NCI-H128 (cell line): ENCODE data around the gene PAX7.
"Not testable (repeated sequence)": the region's sequence is repeated elsewhere in the genome, so short reads cannot be mapped to it uniquely, and the experiment has no call there.

ENCODE experiments used
- DNase-seq: peaks from one replicate; lab custom pipeline; 2025; ENCODE audit not compliant: unreplicated experiment; lab: John Stamatoyannopoulos, UW

Gene PAX7

GRCh38 chr1:18725231-18725895 is 94.7 kb downstream of the PAX7 start:
- DNase-seq = no peak

DNA sequence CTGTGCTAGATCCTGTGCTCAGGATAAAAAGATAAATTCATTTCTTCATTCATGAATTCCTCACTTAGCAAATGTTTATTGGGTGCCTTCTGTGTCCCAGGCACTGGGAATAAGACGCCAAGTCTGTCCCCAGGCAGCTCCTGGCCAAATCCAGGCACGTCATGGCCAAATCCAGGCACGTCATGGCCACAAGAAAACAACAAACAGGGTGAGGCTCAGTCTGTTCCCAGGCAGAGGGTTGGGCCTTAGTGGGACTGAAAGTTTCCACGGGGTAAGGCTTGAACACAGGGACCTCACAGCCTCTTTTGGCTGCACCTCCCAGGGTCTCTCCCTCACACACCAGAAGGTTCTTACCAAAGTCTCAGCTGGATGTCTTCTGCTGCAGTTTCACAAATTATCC is 95.7 kb downstream of the PAX7 start:
- DNase-seq = no peak

DNA sequence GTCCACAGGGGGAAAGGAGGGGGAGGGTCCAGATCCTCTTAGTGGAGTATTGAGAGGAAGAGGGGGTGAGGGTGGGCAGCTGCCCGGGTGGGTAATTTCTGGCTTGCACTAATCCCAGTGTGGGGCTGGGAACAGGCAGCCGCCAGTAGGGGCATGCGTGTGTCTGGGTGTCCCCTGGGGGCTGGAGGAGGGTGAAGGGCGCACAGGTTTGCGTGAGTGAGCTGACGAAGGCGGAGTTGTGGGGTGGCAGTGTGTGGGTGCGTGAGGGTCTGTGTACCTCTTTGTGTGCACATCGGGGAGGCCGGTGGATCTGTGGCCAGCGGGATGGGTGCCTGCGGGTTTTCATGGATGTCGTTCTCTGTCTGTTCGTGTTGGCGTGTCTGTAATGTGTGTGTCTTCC is 97.3 kb downstream of the PAX7 start:
- no peak for DNase-seq

DNA sequence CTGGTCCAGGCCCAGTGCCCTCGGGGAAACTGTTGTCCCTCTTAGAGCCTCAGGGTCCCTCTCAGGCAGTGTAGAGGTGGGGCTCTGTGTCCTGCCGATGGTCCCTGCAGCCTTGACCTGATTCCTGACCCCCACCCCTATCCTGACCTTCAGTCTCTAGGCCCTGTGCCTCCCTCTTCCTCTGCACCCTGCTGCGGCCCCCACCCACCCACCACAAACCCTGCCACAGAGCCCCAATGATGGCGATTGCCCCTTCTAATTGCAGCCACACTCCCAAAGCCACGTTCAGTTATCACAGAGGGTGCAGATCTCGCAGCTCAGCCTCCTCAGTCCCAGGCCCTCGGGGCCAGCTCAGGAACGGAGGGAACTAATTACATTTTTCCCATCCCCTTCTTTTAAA is 99.7 kb downstream of the PAX7 start:
- no peak for DNase-seq

GRCh38 chr1:18731148-18731547 is 100.5 kb downstream of the PAX7 start:
- DNase-seq = no peak

- no peak for DNase-seq
Measured at GRCh38 chr1:18731591-18732235, 101.1 kb downstream of the PAX7 start.

DNA sequence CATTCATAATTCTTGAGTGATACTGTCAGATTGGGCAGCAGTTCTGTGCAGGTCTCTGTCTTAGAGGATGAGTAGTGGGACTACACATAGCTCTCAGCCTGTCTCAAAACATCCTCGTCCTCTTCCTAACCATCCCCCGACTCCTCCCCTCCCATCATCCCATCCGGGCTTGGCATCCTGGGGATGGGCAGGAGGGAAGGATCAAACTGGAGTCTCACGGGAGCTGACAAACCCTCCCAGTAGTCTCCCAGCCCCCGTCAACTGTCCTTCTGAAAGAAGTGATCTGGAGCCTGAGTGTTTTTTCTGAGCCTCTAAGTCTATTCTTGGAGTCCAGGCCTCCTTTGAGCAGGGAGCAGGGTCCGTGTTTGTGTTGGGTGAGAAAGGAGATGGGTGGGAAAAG is 102.0 kb downstream of the PAX7 start:
- DNase-seq = no peak

DNA sequence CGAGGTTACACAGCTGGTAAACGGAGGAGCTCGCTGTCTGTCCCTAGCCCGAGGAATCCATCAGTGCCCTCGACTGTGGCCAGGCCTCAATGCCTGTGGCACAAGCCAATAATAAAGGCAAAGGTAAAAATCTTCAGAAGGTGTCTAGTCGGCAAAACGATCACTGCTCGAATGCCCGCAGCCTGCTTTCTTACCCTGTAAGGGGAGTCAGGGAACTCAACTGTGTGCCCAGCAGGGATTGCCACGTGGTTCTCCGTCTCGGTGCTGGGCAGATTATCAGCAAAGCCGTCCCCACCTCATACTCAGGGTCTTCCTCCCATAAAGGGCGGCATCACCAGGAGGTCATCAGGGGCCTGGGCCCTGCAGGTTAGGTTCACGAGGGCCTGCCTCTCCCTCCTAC is 103.4 kb downstream of the PAX7 start:
- no peak for DNase-seq

DNA sequence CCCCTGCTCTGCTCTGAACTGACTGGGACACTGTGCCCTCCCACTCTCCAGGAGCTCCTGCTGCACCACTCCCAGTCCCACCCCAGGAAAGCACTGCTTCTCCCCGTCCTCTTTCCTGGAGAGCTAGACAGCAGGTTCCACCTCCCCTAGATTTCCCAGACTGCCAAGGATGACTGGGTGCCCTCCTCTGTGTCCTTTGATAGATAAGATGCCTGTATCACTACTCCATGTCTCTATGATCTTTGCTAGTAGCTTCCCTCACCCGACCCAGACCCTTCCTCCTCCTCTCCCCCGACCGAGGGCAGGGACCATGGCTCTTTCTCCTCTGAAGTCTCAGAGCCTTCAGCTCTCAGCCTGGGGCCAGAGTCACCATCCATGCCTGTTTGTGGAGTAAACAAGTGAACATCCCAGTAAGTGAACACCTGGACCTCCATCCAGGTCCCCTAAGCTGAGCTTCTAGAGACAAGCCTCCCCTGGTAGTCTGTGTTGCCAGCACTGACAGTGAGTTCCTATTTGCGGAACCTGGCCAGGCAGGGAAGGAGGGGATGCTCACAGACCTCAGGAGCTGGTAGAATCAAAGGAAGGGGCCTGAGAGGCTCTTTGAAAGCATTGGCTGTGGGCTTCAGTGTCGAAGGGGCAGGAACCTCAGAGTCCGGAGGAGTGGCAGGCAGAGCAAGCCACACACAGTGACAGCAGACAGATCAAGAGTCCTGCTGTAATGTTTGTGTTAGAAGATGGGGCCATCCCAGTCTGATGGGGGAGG is 104.0 kb downstream of the PAX7 start:
- DNase-seq = no peak

DNA sequence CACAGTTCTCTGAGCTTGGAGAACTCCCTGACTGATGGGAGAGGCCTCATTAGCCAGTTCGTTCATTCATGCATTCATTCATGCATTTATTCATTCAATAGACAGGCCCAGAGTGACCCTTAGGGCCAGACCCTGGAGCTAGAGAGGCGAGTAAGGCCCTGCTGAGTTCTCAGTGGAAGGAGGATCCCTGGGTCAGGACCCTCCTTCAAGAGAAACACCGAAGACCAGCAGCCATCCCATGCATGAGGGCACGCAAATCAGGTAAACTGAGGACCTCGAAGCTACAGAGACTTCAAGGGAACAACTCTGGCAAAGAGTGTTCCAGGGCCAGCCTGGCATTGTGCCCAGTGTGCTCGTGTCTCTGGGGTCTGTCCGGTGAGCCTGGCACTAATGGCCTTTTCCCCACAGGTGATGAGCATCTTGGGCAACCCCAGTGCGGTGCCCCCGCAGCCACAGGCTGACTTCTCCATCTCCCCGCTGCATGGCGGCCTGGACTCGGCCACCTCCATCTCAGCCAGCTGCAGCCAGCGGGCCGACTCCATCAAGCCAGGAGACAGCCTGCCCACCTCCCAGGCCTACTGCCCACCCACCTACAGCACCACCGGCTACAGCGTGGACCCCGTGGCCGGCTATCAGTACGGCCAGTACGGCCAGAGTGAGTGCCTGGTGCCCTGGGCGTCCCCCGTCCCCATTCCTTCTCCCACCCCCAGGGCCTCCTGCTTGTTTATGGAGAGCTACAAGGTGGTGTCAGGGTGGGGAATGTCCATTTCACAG is 104.8 kb downstream of the PAX7 start:
- DNase-seq = no peak

- no peak for DNase-seq
Measured at GRCh38 chr1:18736958-18737357, 106.3 kb downstream of the PAX7 start.

- no peak for DNase-seq
Measured at GRCh38 chr1:18738126-18738525, 107.5 kb downstream of the PAX7 start.

DNA sequence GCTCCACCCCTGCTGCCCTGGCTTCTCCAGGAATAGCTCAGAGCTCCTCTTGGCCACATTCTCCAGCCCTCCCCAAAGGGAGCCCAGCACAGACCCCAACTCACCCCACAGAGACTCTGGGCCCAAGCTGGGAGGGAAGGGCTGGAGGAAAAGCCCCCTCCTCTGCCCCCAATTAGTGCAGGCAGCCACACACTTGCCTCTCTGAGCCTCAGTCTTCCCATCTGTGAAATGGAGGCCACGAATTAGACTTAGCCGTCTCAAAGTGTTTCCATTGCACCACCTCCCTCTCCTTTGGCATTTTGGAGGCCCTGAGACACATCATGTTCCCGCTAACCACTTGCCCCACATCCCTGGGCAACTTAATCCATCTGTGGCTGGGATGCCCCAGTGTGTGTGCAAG is 108.0 kb downstream of the PAX7 start:
- DNase-seq = no peak

DNA sequence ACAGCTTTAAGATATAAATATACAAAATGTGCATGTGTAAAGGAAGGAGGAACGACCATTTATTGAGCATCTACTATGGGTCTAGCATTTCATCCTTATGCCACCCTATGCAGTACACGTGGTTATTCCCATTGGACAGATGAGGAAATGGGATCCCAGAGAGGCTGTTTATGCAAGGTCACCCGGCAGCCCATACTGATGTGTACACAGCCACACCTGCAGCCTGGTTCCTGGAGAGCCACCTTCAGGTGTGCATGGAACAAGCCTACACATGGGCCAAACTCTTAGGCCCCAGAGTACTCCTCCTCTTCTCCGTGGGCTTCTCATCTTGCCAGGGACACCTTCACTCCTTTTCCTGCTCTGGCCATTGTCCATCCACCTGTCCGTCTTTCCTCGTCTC is 108.8 kb downstream of the PAX7 start:
- no peak for DNase-seq

DNA sequence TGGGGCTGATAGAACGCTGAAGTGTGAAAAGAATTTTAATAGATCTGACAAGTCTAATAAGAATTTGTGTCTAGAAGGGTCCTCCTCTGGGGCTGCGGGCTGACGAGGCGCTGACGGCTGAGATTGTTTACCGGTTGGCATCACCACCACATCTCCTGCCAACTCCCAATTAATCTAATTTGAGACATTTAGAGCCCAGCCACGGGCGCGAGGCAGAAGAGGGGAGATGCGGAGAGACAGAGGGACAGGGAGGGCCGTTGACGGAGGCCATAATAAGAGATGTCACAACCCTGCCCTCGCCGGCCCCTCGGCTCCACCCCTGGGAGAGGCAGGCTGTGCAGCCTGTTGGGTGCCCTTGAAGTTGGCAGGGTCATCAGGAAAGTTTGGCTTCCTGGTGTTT is 109.3 kb downstream of the PAX7 start:
- no peak for DNase-seq

DNA sequence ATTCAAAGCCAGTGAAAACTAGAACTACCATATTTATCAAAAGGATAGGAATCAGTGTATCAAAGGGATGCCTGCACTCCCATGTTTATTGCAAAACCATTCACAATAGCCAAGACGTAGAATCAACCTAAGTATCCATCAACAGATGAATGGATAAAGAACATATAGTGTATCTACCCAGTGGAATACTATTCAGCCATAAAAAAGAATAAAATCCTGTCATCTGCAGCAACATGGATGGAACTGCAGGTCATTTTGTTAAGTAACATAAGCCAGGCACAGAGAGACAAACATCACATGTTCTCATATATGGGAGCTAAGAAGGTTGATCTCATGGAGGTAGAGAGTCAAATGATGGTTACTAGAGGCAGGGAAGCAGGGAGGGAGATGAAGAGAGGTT is 110.0 kb downstream of the PAX7 start:
- no peak for DNase-seq

DNA sequence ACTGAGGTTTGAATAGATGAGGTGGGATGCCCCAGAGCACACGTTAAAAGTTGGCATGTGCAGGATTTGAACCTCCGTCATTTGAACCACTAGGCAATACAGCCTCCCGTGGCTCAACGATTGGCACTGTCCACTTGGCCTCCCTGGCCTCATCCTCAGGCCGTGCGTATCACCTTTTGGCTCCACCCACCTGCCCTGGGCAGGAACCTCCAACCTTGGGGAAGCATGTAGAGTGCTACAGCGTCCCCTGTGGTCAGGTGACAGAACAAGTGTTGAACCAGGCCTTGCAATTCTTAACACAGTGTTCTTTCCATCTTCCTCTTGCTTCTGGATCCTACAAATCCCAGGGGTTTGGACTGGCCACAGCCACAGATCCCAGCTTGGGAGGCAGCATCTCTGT is 112.6 kb downstream of the PAX7 start:
- DNase-seq = no peak

GRCh38 chr1:18744381-18744780 is 113.7 kb downstream of the PAX7 start:
- DNase-seq = not testable (repeated sequence)

GRCh38 chr1:18746981-18747380 is 116.3 kb downstream of the PAX7 start:
- DNase-seq = no peak

DNA sequence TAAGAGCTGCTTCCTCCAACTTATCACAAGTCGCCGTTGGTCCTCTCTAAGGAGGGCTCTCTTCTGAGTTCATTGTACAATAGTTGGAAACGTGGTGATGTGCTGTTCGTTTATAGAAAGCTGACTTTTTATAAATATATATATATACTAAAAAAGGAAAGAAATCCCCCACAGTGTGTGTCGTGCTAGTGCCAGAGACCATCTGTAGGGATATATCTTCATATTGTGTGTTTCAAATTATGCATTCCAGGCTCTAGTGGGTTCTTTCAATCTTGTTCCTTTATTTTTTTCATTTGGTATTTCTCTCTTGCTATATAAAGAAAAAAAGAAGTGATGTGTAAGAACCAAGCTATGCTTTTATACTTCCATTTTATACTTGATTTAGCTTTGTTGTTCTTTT is 117.0 kb downstream of the PAX7 start:
- no peak for DNase-seq

DNA sequence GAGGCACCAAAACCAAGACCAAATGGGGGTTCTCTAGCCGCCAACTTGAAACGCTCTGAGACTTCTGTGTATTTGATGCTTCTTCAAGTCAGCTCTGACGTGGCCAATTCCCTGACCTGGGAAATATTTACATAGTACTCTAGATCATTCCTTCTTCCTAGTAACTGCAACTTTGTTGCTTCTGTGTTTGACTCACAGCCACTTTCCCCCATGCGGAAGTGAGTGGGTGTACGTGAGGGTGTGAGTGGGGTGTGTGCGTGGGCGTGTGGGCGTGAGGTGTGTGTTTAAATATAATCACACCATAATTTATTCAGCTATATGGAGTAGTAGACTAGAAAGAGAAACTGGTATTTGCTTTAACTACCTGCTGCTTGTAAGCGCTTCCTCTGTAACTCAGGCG is 117.8 kb downstream of the PAX7 start:
- DNase-seq = no peak

DNA sequence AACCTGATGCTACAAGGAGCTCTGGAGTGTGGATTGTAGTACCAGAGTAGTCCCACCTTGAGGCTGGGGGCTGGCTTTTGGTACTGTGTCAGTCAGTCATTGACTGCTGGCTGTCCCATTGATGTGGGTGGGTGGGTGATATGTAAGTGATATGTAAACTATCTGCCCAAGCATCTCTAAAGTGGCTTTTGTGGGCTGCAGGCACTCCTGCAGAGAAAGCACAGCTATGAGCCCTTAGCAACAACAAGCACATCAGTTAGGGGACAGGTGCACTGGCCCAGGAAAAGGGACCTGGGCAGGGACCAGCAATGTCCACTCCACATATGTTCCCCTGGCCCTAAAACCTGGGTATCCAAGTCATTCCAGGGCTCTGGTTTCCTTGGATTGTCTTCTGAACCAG is 118.9 kb downstream of the PAX7 start:
- no peak for DNase-seq
